Measurements from ENCODE around the gene CTNND2. TPM values are rescaled to one million over a fixed set of nuclear protein-coding genes. Genes with fewer than 3 reads are reported as not detected.

Gene CTNND2
- total and polyA plus RNA-seq, 8 donors: 9.2 to 62.8 (median 43.7) TPM

- FAIRE-seq: no peak
- ATAC-seq: no peak
- WGBS, 2 donors: 84 to 85% methylated on average over 4 of the region's 4 CpGs
These were observed 971.1 kb downstream of the CTNND2 start for GRCh38 chr5:10933121-10933520.

GRCh38 chr5:10932426-10932825, 971.8 kb downstream of the CTNND2 start:
- H3K4me1 ChIP-seq: no peaks in the 10 kb centered on the region
- TF ChIP-seq CTCF (IDR thresholded peaks at IDR 0.05): no peak
- 80 to 89% methylated on average over 1 of the region's 1 CpG for WGBS, 2 donors
- H3K27ac ChIP-seq: no peak overlapping the region
- H3K27me3 ChIP-seq: no peaks in the 10 kb centered on the region
- no peaks in the 10 kb centered on the region for H3K9me3 ChIP-seq
- no peak overlapping the region for H3K4me3 ChIP-seq
- ATAC-seq (no peak), DNase-seq (no peak), FAIRE-seq (no peak)
- H3K36me3 ChIP-seq: no peaks in the 10 kb centered on the region
- intact Hi-C loops (cut with DNase I): no loop called here

More at GRCh38 chr5:10933121-10933520, 971.1 kb downstream of the CTNND2 start:
- Histone ChIP-seq H3K36me3 (no peaks in the 10 kb centered on the region), H3K4me1 (no peaks in the 10 kb centered on the region), H3K27ac (no peak overlapping the region), H3K27me3 (no peaks in the 10 kb centered on the region), H3K4me3 (no peak overlapping the region), H3K9me3 (no peaks in the 10 kb centered on the region)
- DNase-seq: no peak
- intact Hi-C loops (cut with DNase I): no loop called here
- no peak for TF ChIP-seq CTCF (IDR thresholded peaks at IDR 0.05)

- Histone ChIP-seq H3K27me3 (no peaks in the 10 kb centered on the region), H3K4me3 (no peak overlapping the region), H3K4me1 (no peaks in the 10 kb centered on the region), H3K9me3 (no peaks in the 10 kb centered on the region), H3K36me3 (no peaks in the 10 kb centered on the region), H3K27ac (no peak overlapping the region)
- ATAC-seq (no peak), FAIRE-seq (no peak), DNase-seq (no peak)
- intact Hi-C loops (cut with DNase I): no loop called here
- TF ChIP-seq CTCF (IDR thresholded peaks at IDR 0.05): no peak
These were observed 976.6 kb downstream of the CTNND2 start for GRCh38 chr5:10927608-10928007.

GRCh38 chr5:10923310-10923709, 980.9 kb downstream of the CTNND2 start:
- 63 to 69% methylated on average over 3 of the region's 3 CpGs for WGBS, 2 donors
- H3K4me1 ChIP-seq: no peaks in the 10 kb centered on the region
- no peak overlapping the region for H3K4me3 ChIP-seq
- H3K9me3 ChIP-seq: no peaks in the 10 kb centered on the region
- no peak for ATAC-seq
- H3K27ac ChIP-seq: no peak overlapping the region
- no peak for FAIRE-seq
- intact Hi-C loops (cut with DNase I): no loop called here
- DNase-seq: no peak
- no peaks in the 10 kb centered on the region for H3K27me3 ChIP-seq
- no peaks in the 10 kb centered on the region for H3K36me3 ChIP-seq
- no peak for TF ChIP-seq CTCF (IDR thresholded peaks at IDR 0.05)
